HEK293T (cell line): ENCODE measurements around the gene GAREM1.

Experiments
- ARNT ChIP-seq: fragments of 450-650 bp; IDR thresholded peaks from 2 replicates; pipeline ENCODE4 v1.6.1; 2017; ENCODE audit warnings: mild to moderate bottlenecking
- BHLHE40 ChIP-seq: fragments of 450-650 bp; IDR thresholded peaks from 2 replicates; pipeline ENCODE4 v1.6.1; 2016; ENCODE audit warnings: mild to moderate bottlenecking, moderate library complexity, borderline replicate concordance
- CTBP1 ChIP-seq: fragments of 450-650 bp; IDR thresholded peaks from 2 replicates; pipeline ENCODE4 v1.6.1; 2016; ENCODE audit warnings: borderline replicate concordance
- ELF4 ChIP-seq: fragments of 450-650 bp; IDR thresholded peaks from 2 replicates; pipeline ENCODE4 v1.6.1; 2017; ENCODE audit warnings: antibody characterized with exemption
- FOXA1 ChIP-seq: fragments of 450-650 bp; IDR thresholded peaks from 2 replicates; pipeline ENCODE4 v1.6.1; 2016; ENCODE audit warnings: mild to moderate bottlenecking
- FOXK2 ChIP-seq: fragments of 450-650 bp; IDR thresholded peaks from 2 replicates; pipeline ENCODE4 v1.6.1; 2016; ENCODE audit warnings: mild to moderate bottlenecking
- FOXM1 ChIP-seq: fragments of 450-650 bp; IDR thresholded peaks from 2 replicates; pipeline ENCODE4 v1.6.1; 2017; ENCODE audit warnings: mild to moderate bottlenecking, borderline replicate concordance
- HDGF ChIP-seq: fragments of 450-650 bp; IDR thresholded peaks from 2 replicates; pipeline ENCODE4 v1.6.1; 2017; ENCODE audit warnings: antibody characterized with exemption, borderline replicate concordance
- LEF1 ChIP-seq: fragments of 450-650 bp; IDR thresholded peaks from 2 replicates; pipeline ENCODE4 v1.6.1; 2017; ENCODE audit warnings: mild to moderate bottlenecking, borderline replicate concordance
- NFRKB ChIP-seq: fragments of 450-650 bp; IDR thresholded peaks from 2 replicates; pipeline ENCODE4 v1.6.1; 2016; ENCODE audit warnings: mild to moderate bottlenecking, moderate library complexity
- PKNOX1 ChIP-seq: fragments of 450-650 bp; IDR thresholded peaks from 2 replicates; pipeline ENCODE4 v1.6.1; 2016
- SP1 ChIP-seq: fragments of 450-650 bp; IDR thresholded peaks from 2 replicates; pipeline ENCODE4 v1.6.1; 2017
- TARDBP ChIP-seq: fragments of 450-650 bp; IDR thresholded peaks from 2 replicates; pipeline ENCODE4 v1.6.1; 2016
- ZNF384 ChIP-seq: fragments of 450-650 bp; IDR thresholded peaks from 2 replicates; pipeline ENCODE4 v1.6.1; 2016

- TF ChIP-seq ZNF384 (no peak), ELF4 (no peak), TARDBP (no peak), FOXK2 (no peak), LEF1 (no peak), SP1 (no peak), FOXA1 (no peak), BHLHE40 (no peak), PKNOX1 (no peak), NFRKB (no peak), FOXM1 (no peak), CTBP1 (no peak), HDGF (no peak), ARNT (no peak)
Observed at GRCh38 chr18:32454593-32454992, 16.1 kb downstream of the GAREM1 start.
